ENCODE results near the gene CBX8.

CBX8 gene

GRCh38 chr17:79810130-79811010 lies 13.5 kb upstream of the CBX8 start:
- DNase-seq (ENCODE audit: low read depth) = peak; percentile 65
- peak overlapping the region; percentile 6 for H3K4me3 ChIP-seq (ENCODE audit: control insufficient read depth, low read depth, low read length)
- TF ChIP-seq CTCF (conservative IDR thresholded peaks at IDR 0.05; ENCODE audit: control insufficient read depth, insufficient read depth, low read depth, low read length) = no peak

GRCh38 chr17:79809530-79810129 lies 12.8 kb upstream of the CBX8 start:
- no peak for TF ChIP-seq CTCF (conservative IDR thresholded peaks at IDR 0.05; ENCODE audit: control insufficient read depth, insufficient read depth, low read depth, low read length)
- H3K4me3 ChIP-seq (ENCODE audit: control insufficient read depth, low read depth, low read length) = no peak overlapping the region
- DNase-seq (ENCODE audit: low read depth) = no peak

- no peak for TF ChIP-seq CTCF (conservative IDR thresholded peaks at IDR 0.05; ENCODE audit: control insufficient read depth, insufficient read depth, low read depth, low read length)
- no peak for DNase-seq (ENCODE audit: low read depth)
- H3K4me3 ChIP-seq (ENCODE audit: control insufficient read depth, low read depth, low read length) = no peak overlapping the region
Observed at GRCh38 chr17:79808763-79809529, 12.1 kb upstream of the CBX8 start.

GRCh38 chr17:79806863-79807720 lies 10.2 kb upstream of the CBX8 start:
- H3K4me3 ChIP-seq (ENCODE audit: control insufficient read depth, low read depth, low read length) = no peak overlapping the region
- TF ChIP-seq CTCF (conservative IDR thresholded peaks at IDR 0.05; ENCODE audit: control insufficient read depth, insufficient read depth, low read depth, low read length) = no peak
- DNase-seq (ENCODE audit: low read depth) = no peak

- TF ChIP-seq CTCF (conservative IDR thresholded peaks at IDR 0.05; ENCODE audit: control insufficient read depth, insufficient read depth, low read depth, low read length) = no peak
- no peak overlapping the region for H3K4me3 ChIP-seq (ENCODE audit: control insufficient read depth, low read depth, low read length)
- DNase-seq (ENCODE audit: low read depth) = no peak
Observed at GRCh38 chr17:79806446-79806760, 9.5 kb upstream of the CBX8 start.
